ENCODE data around the gene FGF18. TPM values are rescaled to one million over a fixed set of nuclear protein-coding genes. Genes with fewer than 3 reads are reported as not detected.

FGF18 gene
- total RNA-seq, 1 experiment from 2014 or later: 2.4 TPM

GRCh38 chr5:171420431-171421241, 1.2 kb downstream of the FGF18 start:
- in situ Hi-C loops (cut with HindIII; ENCODE audit: low sequenced_read_pairs): no loop called here
- DNase-seq (ENCODE audit: low spot score): peak; percentile 40

GRCh38 chr5:171421331-171422262, 2.1 kb downstream of the FGF18 start:
- in situ Hi-C loops (cut with HindIII; ENCODE audit: low sequenced_read_pairs): no loop called here
- no peak for DNase-seq (ENCODE audit: low spot score)

GRCh38 chr5:171422495-171422894, 3.0 kb downstream of the FGF18 start:
- in situ Hi-C loops (cut with HindIII; ENCODE audit: low sequenced_read_pairs): no loop called here
- no peak for DNase-seq (ENCODE audit: low spot score)

- in situ Hi-C loops (cut with HindIII; ENCODE audit: low sequenced_read_pairs): no loop called here
- DNase-seq (ENCODE audit: low spot score): no peak
Observed at GRCh38 chr5:171422902-171423663, 3.6 kb downstream of the FGF18 start.

- in situ Hi-C loops (cut with HindIII; ENCODE audit: low sequenced_read_pairs): no loop called here
- no peak for DNase-seq (ENCODE audit: low spot score)
Observed at GRCh38 chr5:171424726-171425125, 5.3 kb downstream of the FGF18 start.

GRCh38 chr5:171425596-171426244, 6.3 kb downstream of the FGF18 start:
- in situ Hi-C loops (cut with HindIII; ENCODE audit: low sequenced_read_pairs): no loop called here
- no peak for DNase-seq (ENCODE audit: low spot score)

GRCh38 chr5:171426266-171426665, 6.8 kb downstream of the FGF18 start:
- in situ Hi-C loops (cut with HindIII; ENCODE audit: low sequenced_read_pairs): no loop called here
- DNase-seq (ENCODE audit: low spot score): no peak

DNA sequence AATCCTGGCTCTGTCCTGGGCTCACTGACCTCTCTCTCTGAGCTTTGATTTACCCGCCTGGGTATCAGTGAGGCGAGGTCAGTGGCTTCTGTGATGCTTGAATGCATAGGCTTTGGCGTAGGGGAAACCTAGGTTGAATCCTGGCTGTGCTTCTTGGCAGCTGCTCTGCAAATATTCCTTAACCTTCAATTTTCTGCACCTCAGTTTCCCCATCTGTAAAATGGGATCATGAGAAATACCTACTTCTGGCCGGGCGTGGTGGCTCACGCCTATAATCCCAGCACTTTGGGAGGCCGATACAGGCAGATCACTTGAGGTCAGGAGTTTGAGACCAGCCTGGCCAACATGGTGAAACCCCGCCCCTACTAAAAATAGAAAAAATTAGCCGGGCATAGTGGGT, 7.2 kb downstream of the FGF18 start:
- DNase-seq (ENCODE audit: low spot score): no peak
- in situ Hi-C loops (cut with HindIII; ENCODE audit: low sequenced_read_pairs): no loop called here

GRCh38 chr5:171427318-171428167, 8.1 kb downstream of the FGF18 start:
- in situ Hi-C loops (cut with HindIII; ENCODE audit: low sequenced_read_pairs): no loop called here
- no peak for DNase-seq (ENCODE audit: low spot score)

DNA sequence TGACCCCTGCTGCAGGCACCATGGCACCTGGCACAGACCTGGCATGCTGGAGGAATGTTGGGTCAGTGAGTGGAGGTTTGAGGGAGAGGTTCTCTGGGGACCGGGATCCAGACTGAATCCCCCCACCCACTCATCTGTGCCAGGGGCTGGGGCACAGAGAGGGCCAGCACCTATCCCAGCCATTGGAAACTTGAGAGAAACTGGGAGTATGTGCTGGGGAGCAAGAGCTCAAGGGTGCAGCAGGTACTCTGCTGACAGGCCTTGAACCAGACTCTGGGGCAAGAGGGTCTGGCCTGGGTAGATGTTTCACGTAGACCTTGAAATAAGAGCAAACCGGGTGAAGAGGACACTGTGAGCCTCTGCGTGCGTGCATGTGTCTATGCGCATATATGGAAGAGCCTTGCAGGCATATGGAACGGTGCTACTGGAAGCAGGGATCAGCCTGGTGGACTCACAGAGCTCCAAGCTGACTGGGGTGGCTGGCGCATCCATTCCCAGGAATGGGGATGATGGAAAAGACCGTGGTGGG, 8.8 kb downstream of the FGF18 start:
- DNase-seq (ENCODE audit: low spot score): no peak
- in situ Hi-C loops (cut with HindIII; ENCODE audit: low sequenced_read_pairs): no loop called here

DNA sequence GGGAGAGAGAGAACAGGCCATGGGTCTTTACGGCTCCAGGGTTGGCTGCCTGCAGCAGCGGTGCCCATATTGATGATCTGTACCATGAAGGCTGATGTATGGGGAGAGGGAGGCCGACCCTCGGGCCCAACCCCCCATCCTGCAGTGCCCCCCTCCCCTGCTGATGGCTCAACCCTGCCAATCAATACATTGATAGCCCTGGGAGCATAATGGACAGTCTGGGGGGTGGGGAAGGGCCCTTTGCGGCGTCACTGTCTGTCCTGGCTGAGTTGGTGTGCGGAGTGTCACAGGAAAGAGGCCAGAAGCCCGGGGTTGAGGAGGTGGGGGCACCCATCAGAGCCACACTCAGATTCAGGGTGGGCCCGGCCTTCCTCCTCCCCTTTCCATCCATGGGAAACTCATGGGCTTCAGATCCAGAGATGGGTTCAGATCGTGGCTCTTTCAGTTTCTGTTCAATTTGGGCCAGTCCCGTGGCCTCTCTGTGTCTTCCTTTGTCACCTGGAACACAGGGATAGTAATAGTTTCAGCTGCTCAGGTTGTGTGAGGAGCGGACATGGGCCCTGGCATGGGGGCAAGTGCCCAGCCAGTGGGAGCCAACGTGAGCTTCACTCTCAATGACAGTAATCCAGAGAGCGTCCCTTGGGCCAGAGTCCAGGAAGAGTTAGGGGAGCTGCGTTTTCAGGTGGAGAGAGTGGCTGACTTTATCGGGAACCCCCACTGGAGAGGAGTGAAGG, 9.5 kb downstream of the FGF18 start:
- in situ Hi-C loops (cut with HindIII; ENCODE audit: low sequenced_read_pairs): no loop called here
- no peak for DNase-seq (ENCODE audit: low spot score)

GRCh38 chr5:171429543-171429910, 10.1 kb downstream of the FGF18 start:
- no peak for DNase-seq (ENCODE audit: low spot score)
- in situ Hi-C loops (cut with HindIII; ENCODE audit: low sequenced_read_pairs): no loop called here

GRCh38 chr5:171431251-171431777, 11.9 kb downstream of the FGF18 start:
- DNase-seq (ENCODE audit: low spot score): no peak
- in situ Hi-C loops (cut with HindIII; ENCODE audit: low sequenced_read_pairs): no loop called here

GRCh38 chr5:171432076-171432475, 12.6 kb downstream of the FGF18 start:
- DNase-seq (ENCODE audit: low spot score): no peak
- in situ Hi-C loops (cut with HindIII; ENCODE audit: low sequenced_read_pairs): no loop called here

DNA sequence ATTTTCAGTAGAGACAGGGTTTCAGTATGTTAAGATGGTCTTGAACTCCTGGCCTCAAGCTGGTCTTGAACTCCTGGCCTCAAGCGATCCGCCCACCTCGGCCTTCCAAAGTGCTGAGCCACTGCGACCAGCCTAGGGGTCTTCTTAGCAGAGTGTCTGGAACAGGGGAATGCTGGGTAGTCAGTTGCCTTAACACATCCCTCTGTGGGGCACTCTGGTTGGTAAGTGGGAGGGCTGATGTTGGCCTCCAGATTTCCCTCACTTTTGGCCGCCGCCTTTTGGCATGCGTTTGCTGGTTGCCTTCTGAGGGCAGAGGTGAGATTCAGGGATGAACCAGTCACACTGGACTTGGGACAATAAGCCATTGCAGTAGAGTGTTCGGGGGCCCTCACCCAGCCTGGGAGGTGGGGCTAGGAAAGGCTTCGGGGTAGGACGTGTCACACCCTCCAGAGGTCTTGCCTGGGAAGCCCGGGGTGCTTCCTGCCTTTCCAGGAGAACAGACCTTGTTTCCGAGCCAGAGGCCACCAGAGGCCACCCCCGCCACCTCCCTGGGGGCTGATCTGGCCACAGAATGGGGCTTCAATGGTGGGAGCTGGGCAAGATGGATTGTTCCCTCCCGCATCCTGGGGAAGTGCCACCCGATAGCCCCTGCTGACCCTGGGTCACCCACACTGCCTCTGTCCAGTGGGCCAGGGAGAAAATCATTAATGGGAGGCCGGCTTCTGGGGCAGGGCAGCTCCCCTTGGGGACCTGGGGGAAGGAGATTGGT, 13.3 kb downstream of the FGF18 start:
- in situ Hi-C loops (cut with HindIII; ENCODE audit: low sequenced_read_pairs): no loop called here
- DNase-seq (ENCODE audit: low spot score): no peak

GRCh38 chr5:171433352-171433698, 13.9 kb downstream of the FGF18 start:
- no peak for DNase-seq (ENCODE audit: low spot score)
- in situ Hi-C loops (cut with HindIII; ENCODE audit: low sequenced_read_pairs): no loop called here
